ENCODE data around the gene SMAP1.

Gene SMAP1

GRCh38 chr6:70717038-70717801, 49.5 kb downstream of the SMAP1 start:
- H3K27ac ChIP-seq = no peak overlapping the region
- TF ChIP-seq CTCF (conservative IDR thresholded peaks at IDR 0.05) = no peak
- TF ChIP-seq ZFX (IDR thresholded peaks at IDR 0.05) = no peak

- H3K27ac ChIP-seq = no peak overlapping the region
- TF ChIP-seq ZFX (IDR thresholded peaks at IDR 0.05) (no peak), CTCF (conservative IDR thresholded peaks at IDR 0.05) (no peak)
Observed at GRCh38 chr6:70724524-70724923, 56.8 kb downstream of the SMAP1 start.

GRCh38 chr6:70725817-70726415, 58.2 kb downstream of the SMAP1 start:
- H3K27ac ChIP-seq = no peak overlapping the region
- no peak for TF ChIP-seq CTCF (conservative IDR thresholded peaks at IDR 0.05)
- TF ChIP-seq ZFX (IDR thresholded peaks at IDR 0.05) = no peak

- TF ChIP-seq CTCF (conservative IDR thresholded peaks at IDR 0.05) = no peak
- TF ChIP-seq ZFX (IDR thresholded peaks at IDR 0.05) = no peak
- H3K27ac ChIP-seq = no peak overlapping the region
Observed at GRCh38 chr6:70734381-70734780, 66.7 kb downstream of the SMAP1 start.

- TF ChIP-seq ZFX (IDR thresholded peaks at IDR 0.05) = no peak
- no peak for TF ChIP-seq CTCF (conservative IDR thresholded peaks at IDR 0.05)
- H3K27ac ChIP-seq = no peak overlapping the region
Observed at GRCh38 chr6:70734979-70735378, 67.3 kb downstream of the SMAP1 start.

- no peak overlapping the region for H3K27ac ChIP-seq
- TF ChIP-seq ZFX (IDR thresholded peaks at IDR 0.05) = no peak
- TF ChIP-seq CTCF (conservative IDR thresholded peaks at IDR 0.05) = no peak
Observed at GRCh38 chr6:70735513-70735912, 67.8 kb downstream of the SMAP1 start.

GRCh38 chr6:70738028-70738427, 70.3 kb downstream of the SMAP1 start:
- TF ChIP-seq ZFX (IDR thresholded peaks at IDR 0.05) = no peak
- no peak for TF ChIP-seq CTCF (conservative IDR thresholded peaks at IDR 0.05)
- no peak overlapping the region for H3K27ac ChIP-seq

All from C4-2B (cell line).